HUES6 (cell line): ENCODE measurements around the gene SEMG2.

Source experiments
- H3K27ac ChIP-seq: 2 replicates; pipeline ENCODE4 v1.7.0; 2013; ENCODE audit warnings: low read depth, mild to moderate bottlenecking, low read length, inconsistent platforms
- H3K27me3 ChIP-seq: 2 replicates; pipeline ENCODE4 v1.6.1; 2013; ENCODE audit warnings: low read length; ENCODE audit not compliant: control insufficient read depth, insufficient read depth
- H3K36me3 ChIP-seq: 2 replicates; pipeline ENCODE4 v1.6.1; 2013; ENCODE audit warnings: low read length; ENCODE audit not compliant: control insufficient read depth, insufficient read depth
- H3K4me1 ChIP-seq: 2 replicates; pipeline ENCODE4 v1.6.1; 2013; ENCODE audit warnings: low read length; ENCODE audit not compliant: control insufficient read depth, insufficient read depth
- H3K4me3 ChIP-seq: 2 replicates; pipeline ENCODE4 v1.5.1; 2013; ENCODE audit warnings: low read depth, low read length
- H3K9ac ChIP-seq: one replicate; pipeline ENCODE4 v1.6.1; 2013; ENCODE audit warnings: mild to moderate bottlenecking, low read length
- H3K9me3 ChIP-seq: 2 replicates; pipeline ENCODE4 v1.6.1; 2013; ENCODE audit warnings: low read depth, low read length; ENCODE audit not compliant: control insufficient read depth, insufficient read depth

The SEMG2 gene

DNA sequence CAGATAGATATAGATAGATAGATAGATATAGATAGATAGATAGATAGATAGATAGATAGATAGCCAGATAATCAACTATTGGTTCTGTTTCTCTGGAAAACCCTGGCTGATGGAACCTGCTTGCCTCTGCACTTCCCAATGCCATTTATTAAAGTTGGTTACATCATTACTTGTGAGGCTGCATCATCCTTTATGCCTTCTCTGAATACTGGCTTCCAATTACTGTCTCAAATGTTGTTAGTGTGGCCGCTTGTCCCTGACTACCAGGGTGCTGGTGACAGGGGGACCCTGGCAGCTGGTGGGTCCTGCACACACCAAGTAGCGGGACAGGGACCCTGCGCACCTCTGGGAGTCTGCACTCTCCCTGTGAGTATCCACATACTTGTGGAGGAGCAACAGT, 37.1 kb downstream of the SEMG2 start:
- Histone ChIP-seq H3K36me3 (no peaks in the 10 kb centered on the region), H3K9ac (no peak overlapping the region), H3K27ac (no peak overlapping the region), H3K4me3 (no peak overlapping the region), H3K4me1 (peaks cover 6% of the 10 kb centered on the region), H3K27me3 (no peaks in the 10 kb centered on the region), H3K9me3 (no peaks in the 10 kb centered on the region)

DNA sequence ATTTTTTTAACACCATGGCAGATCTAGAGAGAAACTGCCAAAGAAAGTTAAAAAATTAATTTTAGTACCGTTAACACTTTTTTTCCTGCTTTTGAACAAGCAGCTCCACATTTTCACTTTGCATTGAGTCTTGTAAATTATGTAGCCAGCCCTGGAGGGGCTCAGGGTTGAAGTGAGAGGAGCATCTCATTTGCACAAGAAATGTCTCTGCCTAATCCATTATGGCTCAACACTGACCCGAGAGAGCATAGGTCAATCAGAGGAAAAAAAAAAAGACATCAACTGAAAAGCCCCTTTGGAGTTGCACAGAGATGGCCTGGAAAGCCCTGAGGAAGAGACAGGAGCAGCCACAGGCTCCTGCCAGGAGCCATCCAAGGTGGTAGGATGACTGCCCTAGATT, 37.5 kb downstream of the SEMG2 start:
- no peak overlapping the region for H3K9ac ChIP-seq
- H3K27me3 ChIP-seq = no peaks in the 10 kb centered on the region
- H3K4me3 ChIP-seq = no peak overlapping the region
- H3K36me3 ChIP-seq = no peaks in the 10 kb centered on the region
- H3K9me3 ChIP-seq = no peaks in the 10 kb centered on the region
- H3K4me1 ChIP-seq = peaks cover 6% of the 10 kb centered on the region
- no peak overlapping the region for H3K27ac ChIP-seq

DNA sequence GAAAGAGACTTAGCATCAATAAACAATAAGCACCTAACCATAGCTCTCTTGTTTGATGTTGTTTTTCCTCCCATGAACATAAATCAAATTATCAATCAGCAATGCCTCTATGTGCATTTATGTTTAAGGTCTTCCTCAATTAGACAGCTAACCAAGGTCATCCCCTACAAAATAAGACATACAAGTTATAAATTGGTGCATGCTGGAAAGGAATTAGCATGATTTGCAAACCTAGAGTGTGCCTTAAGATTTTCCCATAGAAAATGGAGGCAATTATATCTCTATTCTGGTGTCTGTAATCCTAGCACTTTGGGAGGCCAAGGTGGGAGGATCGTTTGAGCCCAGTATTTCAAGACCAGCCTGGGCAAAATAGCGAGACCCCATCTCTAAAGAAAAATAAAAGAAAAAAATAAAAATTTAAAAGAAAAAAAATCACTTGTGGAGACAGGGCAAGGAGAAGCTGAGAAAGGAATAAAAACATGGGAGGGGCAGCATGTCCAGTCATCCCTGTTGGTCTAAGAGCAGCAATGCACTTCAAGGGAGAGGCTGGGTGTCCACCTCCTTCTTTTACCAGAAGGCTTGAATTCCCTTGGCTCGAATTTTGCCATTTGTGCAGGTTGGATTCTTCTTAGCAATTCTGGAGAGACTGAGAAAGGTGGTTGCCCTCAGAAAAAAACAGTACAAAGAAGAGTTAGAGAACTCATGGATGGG, 42.5 kb downstream of the SEMG2 start:
- Histone ChIP-seq H3K4me3 (no peak overlapping the region), H3K9ac (no peak overlapping the region), H3K27ac (no peak overlapping the region), H3K36me3 (no peaks in the 10 kb centered on the region), H3K27me3 (no peaks in the 10 kb centered on the region), H3K4me1 (no peaks in the 10 kb centered on the region; the same call in 1 of the 2 replicates), H3K9me3 (no peaks in the 10 kb centered on the region)

DNA sequence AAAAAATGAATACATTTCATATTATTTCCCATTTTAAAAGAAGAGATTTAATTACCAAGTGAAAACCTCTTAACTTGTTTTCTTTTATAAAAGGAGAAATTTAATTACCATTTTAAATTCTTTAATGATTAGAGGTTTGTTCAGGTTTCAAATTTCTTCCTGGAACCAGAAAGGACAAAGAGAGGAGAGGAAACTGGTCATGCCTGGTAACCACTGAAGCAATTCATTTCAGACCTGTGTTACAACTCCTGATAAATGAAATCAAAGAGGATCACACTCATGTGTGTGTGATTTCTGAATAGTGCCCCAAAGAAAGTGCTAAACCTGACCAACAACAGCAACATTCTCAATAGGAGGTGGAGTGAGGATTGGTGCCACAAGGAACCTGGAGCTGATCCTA, 45.8 kb downstream of the SEMG2 start:
- Histone ChIP-seq H3K9ac (no peak overlapping the region), H3K27ac (no peak overlapping the region), H3K4me3 (no peak overlapping the region), H3K36me3 (no peaks in the 10 kb centered on the region), H3K27me3 (no peaks in the 10 kb centered on the region), H3K9me3 (no peaks in the 10 kb centered on the region), H3K4me1 (peaks cover 2% of the 10 kb centered on the region; the same call in 1 of the 2 replicates)

DNA sequence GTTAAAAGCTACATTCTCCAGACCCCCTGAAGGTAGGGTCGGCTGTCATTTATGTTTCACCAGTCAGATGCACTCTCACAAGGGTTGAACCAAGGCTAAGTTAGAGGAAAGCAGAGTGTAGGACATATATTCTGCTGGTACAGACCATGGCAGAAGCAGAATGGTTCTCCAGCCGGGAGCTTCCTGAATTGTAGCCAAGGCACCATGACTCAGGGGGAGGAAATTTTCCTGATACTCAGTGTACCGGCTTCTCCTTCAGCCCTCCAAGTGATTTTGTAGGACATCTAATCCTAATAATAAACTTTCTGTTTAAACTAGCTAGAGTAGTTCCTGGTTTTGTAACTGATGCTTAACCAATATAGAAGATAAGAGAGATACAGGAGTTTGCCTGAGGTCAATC, 47.4 kb downstream of the SEMG2 start:
- no peaks in the 10 kb centered on the region for H3K27me3 ChIP-seq
- peaks cover 7% of the 10 kb centered on the region; the same call in 1 of the 2 replicates for H3K4me1 ChIP-seq
- H3K9me3 ChIP-seq = no peaks in the 10 kb centered on the region
- H3K4me3 ChIP-seq = no peak overlapping the region
- no peaks in the 10 kb centered on the region for H3K36me3 ChIP-seq
- no peak overlapping the region for H3K27ac ChIP-seq
- H3K9ac ChIP-seq = no peak overlapping the region

DNA sequence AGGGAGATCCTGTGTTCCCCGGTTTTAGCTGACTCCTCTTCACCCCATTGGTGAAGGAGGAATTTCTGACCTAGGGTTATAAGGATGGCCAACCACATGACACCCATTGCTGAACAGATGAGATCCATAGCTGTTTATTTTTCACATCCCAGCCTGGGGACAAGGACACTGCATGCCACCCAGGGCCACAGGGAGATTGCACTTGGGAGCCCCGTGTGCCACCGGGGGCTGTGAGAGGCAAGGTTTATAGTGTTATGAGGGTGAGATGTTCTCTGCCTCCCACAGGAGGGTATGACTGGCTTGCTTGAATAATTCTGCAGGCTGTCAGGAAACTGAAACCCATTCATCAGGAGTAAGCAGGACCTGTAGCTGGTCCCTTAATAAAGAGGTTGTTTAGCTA, 47.9 kb downstream of the SEMG2 start:
- no peaks in the 10 kb centered on the region for H3K36me3 ChIP-seq
- no peak overlapping the region for H3K4me3 ChIP-seq
- H3K9ac ChIP-seq = no peak overlapping the region
- H3K4me1 ChIP-seq = peaks cover 7% of the 10 kb centered on the region; the same call in 1 of the 2 replicates
- H3K27me3 ChIP-seq = no peaks in the 10 kb centered on the region
- H3K9me3 ChIP-seq = no peaks in the 10 kb centered on the region
- H3K27ac ChIP-seq = no peak overlapping the region

DNA sequence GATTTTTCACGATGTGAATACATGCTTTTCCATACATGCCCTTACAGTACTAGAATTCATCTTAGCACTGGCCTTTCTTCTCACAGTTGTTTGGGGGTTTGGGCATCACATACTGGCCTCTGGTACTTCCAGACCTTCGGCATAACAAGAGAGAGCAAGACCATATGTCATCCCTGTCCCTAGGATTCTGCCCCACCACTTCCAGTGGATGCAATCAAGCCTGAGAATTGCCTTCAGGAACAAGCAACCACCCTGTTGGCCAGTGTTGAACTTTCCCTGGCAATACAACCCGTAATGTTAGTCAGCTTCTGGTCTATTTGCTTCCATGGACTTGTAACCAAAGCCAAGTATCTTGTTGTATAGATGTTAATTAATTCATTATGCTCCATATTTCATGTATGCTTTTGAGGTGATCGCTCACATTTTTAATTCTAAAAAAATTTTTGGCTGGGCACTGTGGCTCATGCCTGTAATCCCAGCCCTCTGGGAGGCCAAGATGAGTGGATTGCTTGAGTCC, 48.6 kb downstream of the SEMG2 start:
- peaks cover 7% of the 10 kb centered on the region; the same call in 1 of the 2 replicates for H3K4me1 ChIP-seq
- no peak overlapping the region for H3K27ac ChIP-seq
- H3K27me3 ChIP-seq = no peaks in the 10 kb centered on the region
- H3K4me3 ChIP-seq = no peak overlapping the region
- H3K9me3 ChIP-seq = no peaks in the 10 kb centered on the region
- H3K36me3 ChIP-seq = no peaks in the 10 kb centered on the region
- no peak overlapping the region for H3K9ac ChIP-seq
